ENCODE results near the gene RPL38.

RPL38 gene

GRCh38 chr17:74211141-74211911, 7.8 kb downstream of the RPL38 start:
- DNase-seq = peak; percentile 32

GRCh38 chr17:74211912-74212208, 8.4 kb downstream of the RPL38 start:
- DNase-seq = peak; percentile 33

GRCh38 chr17:74212209-74212912, 8.9 kb downstream of the RPL38 start:
- peak; percentile 47 for DNase-seq

GRCh38 chr17:74212913-74213791, 9.7 kb downstream of the RPL38 start, which contains the start of gene TTYH2:
Gene TTYH2 (plus strand): TSS chr17:74213571. CDS start chr17:74213588, 17 bp downstream.
- DNase-seq = peak; percentile 90

GRCh38 chr17:74213861-74214391, 10.4 kb downstream of the RPL38 start:
- DNase-seq = no peak

GRCh38 chr17:74214484-74215341, 11.2 kb downstream of the RPL38 start:
- DNase-seq = peak; percentile 14

- no peak for DNase-seq
These were observed 11.9 kb downstream of the RPL38 start for GRCh38 chr17:74215342-74215727.

GRCh38 chr17:74216505-74216904, 13.0 kb downstream of the RPL38 start:
- no peak for DNase-seq

GRCh38 chr17:74217037-74217730, 13.7 kb downstream of the RPL38 start:
- DNase-seq = no peak

- DNase-seq = no peak
These were observed 14.4 kb downstream of the RPL38 start for GRCh38 chr17:74217888-74218287.

- no peak for DNase-seq
These were observed 15.0 kb downstream of the RPL38 start for GRCh38 chr17:74218436-74218835.

GRCh38 chr17:74219576-74220133, 16.2 kb downstream of the RPL38 start:
- no peak for DNase-seq

GRCh38 chr17:74220219-74220618, 16.7 kb downstream of the RPL38 start:
- no peak for DNase-seq

GRCh38 chr17:74220946-74221818, 17.7 kb downstream of the RPL38 start:
- no peak for DNase-seq

GRCh38 chr17:74222399-74222798, 18.9 kb downstream of the RPL38 start:
- DNase-seq = no peak

GRCh38 chr17:74223901-74224300, 20.4 kb downstream of the RPL38 start:
- DNase-seq = no peak

- no peak for DNase-seq
These were observed 21.7 kb downstream of the RPL38 start for GRCh38 chr17:74224959-74225725.

- no peak for DNase-seq
These were observed 22.8 kb downstream of the RPL38 start for GRCh38 chr17:74226252-74226651.
